Omental fat pad (tissue), 4 donors: ENCODE measurements around the gene MARS1. TPM values are rescaled to one million over a fixed set of nuclear protein-coding genes. Genes with fewer than 3 reads are reported as not detected.
A peak's percentile ranks its signal among the peaks of the same experiment; 100 is the strongest.

Experiments
- ATAC-seq: fragments of 150-250 bp; one replicate; pipeline ENCODE4 v1.9.1; 2016; ENCODE audit warnings: mild to moderate bottlenecking, moderate library complexity; ENCODE audit not compliant: low FRiP score
- DNase-seq: peaks from one replicate; pipeline ENCODE4 v3.0.0-alpha.2; 2019; ENCODE audit warnings: low spot score
- total RNA-seq, 4 donors: library from RNA; depleted of rRNA; stranded (reverse); fragments of >200 nt; gene quantifications; one replicate each; pipeline ENCODE4 v1.1.0, GENCODE V29; 2016
- TF ChIP-seq, protein P1 (sequence below), 3 donors: fragments of 450-650 bp; IDR thresholded peaks; one replicate each; pipeline ENCODE4 v1.5.1; 2016 to 2017; ENCODE audit warnings: antibody characterized with exemption in 3 of 3, mild to moderate bottlenecking in 3 of 3, moderate library complexity in 2 of 3

Gene MARS1
- total RNA-seq, 4 donors from 2014 or later = 53.5 to 108 (median 58.4) TPM

DNA sequence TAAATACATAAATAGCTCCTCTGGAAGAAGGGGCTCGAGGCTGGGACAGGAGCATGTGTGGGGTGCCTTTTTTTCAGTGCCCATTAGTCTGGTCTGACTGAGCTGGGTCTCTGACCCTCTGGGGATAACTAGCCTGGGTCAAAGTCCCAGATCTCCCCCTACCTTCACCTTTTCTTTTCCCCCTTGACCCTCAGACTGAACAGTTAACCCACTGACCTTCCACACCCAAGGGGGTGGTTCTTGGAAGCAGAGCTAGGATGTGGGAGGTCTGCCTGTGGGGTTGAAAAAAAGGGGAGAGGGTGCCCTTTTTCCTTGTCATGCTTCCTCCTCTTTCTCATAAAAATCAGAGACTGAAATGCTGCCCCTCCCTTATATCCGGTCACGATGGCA lies 29.2 kb upstream of the MARS1 start:
- no peak for DNase-seq
- TF ChIP-seq, protein P1, sequence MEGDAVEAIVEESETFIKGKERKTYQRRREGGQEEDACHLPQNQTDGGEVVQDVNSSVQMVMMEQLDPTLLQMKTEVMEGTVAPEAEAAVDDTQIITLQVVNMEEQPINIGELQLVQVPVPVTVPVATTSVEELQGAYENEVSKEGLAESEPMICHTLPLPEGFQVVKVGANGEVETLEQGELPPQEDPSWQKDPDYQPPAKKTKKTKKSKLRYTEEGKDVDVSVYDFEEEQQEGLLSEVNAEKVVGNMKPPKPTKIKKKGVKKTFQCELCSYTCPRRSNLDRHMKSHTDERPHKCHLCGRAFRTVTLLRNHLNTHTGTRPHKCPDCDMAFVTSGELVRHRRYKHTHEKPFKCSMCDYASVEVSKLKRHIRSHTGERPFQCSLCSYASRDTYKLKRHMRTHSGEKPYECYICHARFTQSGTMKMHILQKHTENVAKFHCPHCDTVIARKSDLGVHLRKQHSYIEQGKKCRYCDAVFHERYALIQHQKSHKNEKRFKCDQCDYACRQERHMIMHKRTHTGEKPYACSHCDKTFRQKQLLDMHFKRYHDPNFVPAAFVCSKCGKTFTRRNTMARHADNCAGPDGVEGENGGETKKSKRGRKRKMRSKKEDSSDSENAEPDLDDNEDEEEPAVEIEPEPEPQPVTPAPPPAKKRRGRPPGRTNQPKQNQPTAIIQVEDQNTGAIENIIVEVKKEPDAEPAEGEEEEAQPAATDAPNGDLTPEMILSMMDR (IDR thresholded peaks at IDR 0.05) = no peak
- ATAC-seq = no peak

DNA sequence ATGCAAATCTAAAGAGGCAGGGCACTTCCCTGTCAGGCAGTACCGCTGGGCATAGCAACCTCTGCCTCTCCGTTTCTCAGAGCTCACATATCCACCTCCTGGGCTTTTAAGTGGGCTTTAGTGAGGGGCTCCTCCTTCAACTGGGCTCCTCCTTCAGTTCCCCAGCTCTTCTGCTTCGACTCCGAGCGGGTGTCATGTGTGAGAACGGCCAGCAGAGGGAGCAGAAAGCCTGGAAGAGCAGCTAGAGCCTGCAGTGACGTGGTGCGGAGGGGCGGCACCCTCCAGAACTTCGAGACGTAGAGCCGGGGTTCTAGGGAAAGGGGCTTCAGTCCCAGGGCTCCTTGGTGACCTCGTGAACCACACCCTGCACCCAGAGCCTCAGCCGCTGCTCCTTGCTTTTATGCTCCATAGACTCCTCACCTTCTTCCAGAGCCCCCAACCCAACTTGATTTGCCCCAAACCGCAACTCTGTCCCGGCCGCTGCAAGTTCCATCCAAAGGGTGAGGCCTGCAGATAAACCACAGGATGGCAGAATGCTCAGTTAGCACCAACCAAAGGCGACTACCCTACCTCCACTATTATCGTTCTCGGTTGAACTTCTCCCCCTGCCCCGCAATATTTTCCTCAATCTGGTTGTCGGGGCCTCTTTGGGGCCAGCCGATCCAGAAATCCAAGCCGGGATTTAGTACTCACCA lies 28.7 kb upstream of the MARS1 start:
- DNase-seq = peak; percentile 88
- ATAC-seq = peak; percentile 79
- TF ChIP-seq, protein P1 (IDR thresholded peaks at IDR 0.05) = peak in 1 of 3 donors; percentile 87

DNA sequence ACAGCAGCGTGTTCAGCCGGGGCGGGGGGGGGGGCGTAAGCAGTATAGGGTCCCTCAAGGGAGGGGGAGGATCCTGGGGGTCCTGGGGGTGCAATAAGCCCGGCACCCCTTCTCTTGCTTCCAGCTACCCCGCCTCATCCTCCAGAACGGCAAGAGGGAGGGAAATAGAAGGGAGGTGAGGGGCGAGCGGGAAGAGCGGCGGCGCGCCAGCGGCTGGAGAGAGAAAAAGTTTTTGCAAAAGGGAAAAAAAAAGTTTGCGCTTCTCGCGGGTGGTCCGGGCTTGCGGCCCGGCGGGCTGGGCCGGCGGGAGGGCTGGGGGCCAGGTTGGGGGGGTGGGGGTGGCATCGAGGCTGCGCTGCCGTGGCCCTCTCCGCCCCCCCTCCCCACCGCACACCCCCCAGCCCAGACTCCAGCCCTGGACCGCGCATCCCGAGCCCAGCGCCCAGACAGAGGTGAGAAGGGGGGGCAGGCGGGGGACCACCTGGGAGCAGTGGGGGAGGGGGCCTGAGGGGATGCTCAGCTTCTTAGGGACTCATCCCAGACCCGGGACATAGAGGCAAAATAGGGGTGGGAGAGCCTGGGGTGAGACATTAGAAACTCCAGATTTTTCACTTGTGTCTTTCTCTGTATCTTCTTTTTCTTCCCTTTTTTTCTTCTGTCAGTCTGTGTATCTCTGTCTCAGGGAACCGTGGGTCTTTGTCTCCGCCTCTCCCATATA lies 28.0 kb upstream of the MARS1 start, which contains the start of gene GLI1:
Gene GLI1 (plus strand): TSS at position 36 of the 718 bp plus-strand sequence. CDS start 3,907 bp downstream, outside the sequence.
- DNase-seq (no peak), ATAC-seq (no peak)
- TF ChIP-seq, protein P1 (IDR thresholded peaks at IDR 0.05) = no peak

DNA sequence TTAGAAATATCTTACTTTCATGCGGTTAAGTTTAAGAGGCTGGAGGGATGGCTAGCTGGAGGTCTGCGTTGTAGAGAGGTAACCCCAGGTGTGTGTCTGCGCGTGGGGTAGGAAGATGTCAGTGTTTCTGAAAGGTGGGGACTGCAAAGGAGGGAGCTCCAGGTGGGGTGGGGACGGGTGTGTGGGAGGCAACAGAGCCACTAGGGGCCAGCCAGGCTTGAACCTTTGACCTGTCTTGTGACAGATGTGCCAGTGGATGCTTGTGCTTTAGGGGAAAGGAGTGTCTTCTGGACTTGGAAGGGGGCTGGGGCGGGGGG lies 27.4 kb upstream of the MARS1 start:
- ATAC-seq (no peak), DNase-seq (no peak)
- TF ChIP-seq, protein P1 (IDR thresholded peaks at IDR 0.05) = no peak

DNA sequence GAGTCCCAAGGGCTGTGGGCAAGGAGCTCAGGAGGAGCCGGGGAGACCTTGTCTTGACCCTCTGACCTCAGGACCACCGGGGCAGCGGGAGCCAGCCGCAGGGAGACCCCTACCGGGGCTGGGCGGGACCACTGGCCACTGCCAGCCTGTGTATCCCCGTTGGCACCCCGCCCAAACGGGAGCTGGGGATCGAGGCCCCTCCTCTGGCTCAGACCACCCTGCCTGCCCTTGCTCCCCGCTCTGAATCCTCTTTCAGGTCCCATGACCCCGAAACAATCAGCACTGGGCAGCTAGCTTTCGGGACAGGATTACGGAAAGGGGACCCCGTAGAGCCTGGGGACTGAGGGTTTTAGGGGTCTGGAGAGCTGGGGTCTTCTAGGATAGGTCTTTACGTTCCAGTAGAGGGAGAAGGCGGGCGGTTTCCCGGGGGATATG lies 27.0 kb upstream of the MARS1 start:
- no peak for ATAC-seq
- DNase-seq = no peak
- TF ChIP-seq, protein P1 (IDR thresholded peaks at IDR 0.05) = no peak

DNA sequence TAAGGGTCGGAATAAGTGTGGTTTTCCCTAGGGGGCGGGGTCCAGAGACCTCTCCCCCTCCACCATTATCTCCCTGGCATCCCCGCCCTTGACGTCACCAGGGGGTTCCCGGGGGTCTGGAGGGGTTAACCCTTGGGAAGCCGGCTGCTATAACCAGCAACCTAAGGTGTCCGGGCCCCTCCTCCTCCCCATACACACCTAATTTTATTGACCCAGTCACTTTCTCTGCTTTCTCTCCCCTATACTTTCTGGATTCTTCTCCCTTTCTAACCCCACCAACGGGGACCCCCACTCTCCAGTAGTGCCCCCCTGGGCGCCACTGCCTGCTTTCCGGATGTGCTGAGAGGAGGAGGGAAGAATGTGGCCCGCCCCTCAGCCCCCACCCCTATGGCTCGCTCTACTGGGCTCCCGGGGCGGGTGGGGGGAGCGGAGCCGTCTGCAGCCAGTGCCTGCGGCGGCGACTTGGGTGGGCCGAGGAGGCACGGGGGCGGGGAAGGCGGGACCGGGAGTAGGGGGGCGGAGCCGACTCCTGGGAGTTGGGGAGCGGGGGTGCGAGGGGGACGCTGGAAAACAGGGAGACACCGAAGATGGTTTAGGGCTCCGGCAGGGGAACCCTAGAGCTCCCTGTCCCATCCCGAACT lies 26.5 kb upstream of the MARS1 start:
- DNase-seq (no peak), ATAC-seq (peak; percentile 17)
- TF ChIP-seq, protein P1 (IDR thresholded peaks at IDR 0.05) = no peak
